Activated B cell treated with CpG ODN at 0.5 μM for 24 hours (primary cell): ENCODE data around the gene ANKRD44. TPM values are rescaled to one million over a fixed set of nuclear protein-coding genes. Genes with fewer than 3 reads are reported as not detected.

Experiments used
- ATAC-seq: fragments of 200-7000 bp; cut with Tn5 transposase; one replicate; pipeline ENCODE4 v1.10.0; 2021; ENCODE audit warnings: low read depth, mild to moderate bottlenecking, moderate library complexity
- CTCF ChIA-PET: fragments of 350-600 bp; sonication (Branson Sonifier 250); formaldehyde crosslinking; loops from one replicate; lab custom pipeline; 2021; ENCODE audit warnings: antibody characterized with exemption; lab: Charles Lee
- POLR2A ChIA-PET: fragments of 350-600 bp; sonication (Branson Sonifier 250); formaldehyde crosslinking; loops from one replicate; lab custom pipeline; 2021; ENCODE audit warnings: antibody characterized with exemption; lab: Charles Lee
- DNase-seq: peaks from one replicate; pipeline ENCODE4 v3.0.0; 2022
- H3K27ac Mint-ChIP-seq: one replicate; pipeline ENCODE4 v1.8.0; 2020; ENCODE audit warnings: mixed read lengths
- H3K27me3 Mint-ChIP-seq: one replicate; pipeline ENCODE4 v1.8.0; 2021; ENCODE audit warnings: mixed read lengths
- H3K36me3 Mint-ChIP-seq: one replicate; pipeline ENCODE4 v1.8.0; 2021; ENCODE audit warnings: low read depth, mixed read lengths
- H3K4me1 Mint-ChIP-seq: one replicate; pipeline ENCODE4 v1.8.0; 2021; ENCODE audit warnings: mixed read lengths
- H3K4me3 Mint-ChIP-seq: one replicate; pipeline ENCODE4 v1.8.0; 2020; ENCODE audit warnings: mild to moderate bottlenecking, mixed read lengths
- H3K9me3 Mint-ChIP-seq: one replicate; pipeline ENCODE4 v1.8.0; 2020; ENCODE audit warnings: mixed read lengths
- intact Hi-C: fragments of 100-400 bp; cut with micrococcal nuclease; formaldehyde crosslinking; loops from one replicate; pipeline ENCODE4 v1.15.1; 2024
- total RNA-seq: library from RNA; stranded (reverse); gene quantifications from 2 replicates; pipeline ENCODE4 v1.2.3, GENCODE V29; 2022
- TF ChIP-seq, protein P1 (sequence below): fragments of 200-600 bp; IDR thresholded peaks from one replicate; pipeline ENCODE4 v1.8.0; 2022; ENCODE audit warnings: antibody characterized with exemption, mild to moderate bottlenecking

The ANKRD44 gene
- total RNA-seq, 1 donor from 2014 or later, result 185 TPM

DNA sequence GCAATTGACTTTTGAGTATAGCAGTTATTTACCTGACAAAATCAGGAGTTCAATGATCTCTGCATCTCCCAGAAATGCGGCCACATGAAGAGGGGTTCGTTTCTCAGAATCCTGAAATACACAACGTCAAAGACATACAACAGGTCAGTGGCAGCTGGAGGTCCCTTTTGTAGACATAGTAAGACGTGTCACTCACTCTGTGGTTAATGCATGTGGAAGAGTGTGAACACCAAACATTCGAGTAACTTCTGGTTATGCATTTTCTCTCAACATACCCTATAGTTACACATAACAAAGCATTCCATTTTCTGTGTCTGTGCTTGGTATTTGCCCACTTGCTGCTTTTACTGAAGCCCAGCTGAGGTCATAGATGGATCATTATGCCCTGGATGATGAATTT is 163.6 kb downstream of the ANKRD44 start:
- CTCF ChIA-PET, result no interaction called here
- Mint-ChIP-seq H3K36me3 (peaks cover 15% of the 10 kb centered on the region), H3K4me1 (peaks cover 91% of the 10 kb centered on the region), H3K27me3 (no peaks in the 10 kb centered on the region), H3K9me3 (peaks cover 1% of the 10 kb centered on the region), H3K4me3 (no peak overlapping the region), H3K27ac (peak overlapping the region; percentile 97)
- DNase-seq, result no peak
- POLR2A ChIA-PET, result no interaction called here
- no peak for ATAC-seq
- TF ChIP-seq, protein P1, sequence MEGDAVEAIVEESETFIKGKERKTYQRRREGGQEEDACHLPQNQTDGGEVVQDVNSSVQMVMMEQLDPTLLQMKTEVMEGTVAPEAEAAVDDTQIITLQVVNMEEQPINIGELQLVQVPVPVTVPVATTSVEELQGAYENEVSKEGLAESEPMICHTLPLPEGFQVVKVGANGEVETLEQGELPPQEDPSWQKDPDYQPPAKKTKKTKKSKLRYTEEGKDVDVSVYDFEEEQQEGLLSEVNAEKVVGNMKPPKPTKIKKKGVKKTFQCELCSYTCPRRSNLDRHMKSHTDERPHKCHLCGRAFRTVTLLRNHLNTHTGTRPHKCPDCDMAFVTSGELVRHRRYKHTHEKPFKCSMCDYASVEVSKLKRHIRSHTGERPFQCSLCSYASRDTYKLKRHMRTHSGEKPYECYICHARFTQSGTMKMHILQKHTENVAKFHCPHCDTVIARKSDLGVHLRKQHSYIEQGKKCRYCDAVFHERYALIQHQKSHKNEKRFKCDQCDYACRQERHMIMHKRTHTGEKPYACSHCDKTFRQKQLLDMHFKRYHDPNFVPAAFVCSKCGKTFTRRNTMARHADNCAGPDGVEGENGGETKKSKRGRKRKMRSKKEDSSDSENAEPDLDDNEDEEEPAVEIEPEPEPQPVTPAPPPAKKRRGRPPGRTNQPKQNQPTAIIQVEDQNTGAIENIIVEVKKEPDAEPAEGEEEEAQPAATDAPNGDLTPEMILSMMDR, result no peak
- intact Hi-C loops, result loop anchor here (10.0 kb wide), 1 partner anchor 1492 kb away; the partner anchor contains the start of gene SLC39A10

DNA sequence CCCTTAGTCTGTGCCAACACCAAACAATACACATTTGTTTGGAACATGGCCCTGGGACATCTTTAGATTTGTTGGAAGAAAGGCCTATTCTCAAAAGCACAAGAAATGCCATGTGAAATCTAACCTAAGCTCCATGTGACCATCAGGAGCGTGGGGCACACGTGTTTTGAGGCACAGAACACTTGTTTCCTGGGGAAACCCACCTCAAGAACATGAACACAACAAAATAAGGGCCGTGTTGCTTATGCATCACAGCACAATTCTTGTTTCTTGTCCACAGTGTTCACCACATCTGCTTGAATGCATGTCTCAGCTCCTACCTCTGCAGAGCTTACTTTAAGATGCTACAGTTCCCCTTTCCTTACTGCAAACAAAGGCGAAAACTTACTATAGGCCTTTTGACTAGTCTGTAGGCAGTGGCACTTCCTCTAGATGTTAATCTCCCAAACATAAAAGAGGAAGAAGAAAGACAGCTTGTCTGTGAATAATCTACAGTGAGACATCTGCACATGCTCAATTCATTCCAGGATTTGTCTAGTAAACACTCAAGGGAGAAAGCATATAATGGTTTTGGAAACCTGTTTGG is 165.0 kb downstream of the ANKRD44 start:
- TF ChIP-seq, protein P1, result no peak
- CTCF ChIA-PET, result interaction anchor here (0.7 to 2.7 kb wide), 8 partner anchors 10 to 162 kb away, joined by 3 to 22 read pairs (median 3); no protein-coding TSS in a partner anchor
- Mint-ChIP-seq H3K9me3 (peaks cover 1% of the 10 kb centered on the region), H3K27me3 (no peaks in the 10 kb centered on the region), H3K36me3 (peaks cover 17% of the 10 kb centered on the region), H3K4me1 (peaks cover 91% of the 10 kb centered on the region), H3K27ac (peak overlapping the region; percentile 97), H3K4me3 (peak overlapping the region; percentile 67)
- ATAC-seq, result peak; percentile 91
- POLR2A ChIA-PET, result interaction anchor here (0.6 to 3.2 kb wide), 14 partner anchors 10 to 164 kb away, joined by 3 to 48 read pairs (median 5); partner anchors contain the start of gene ANKRD44
- no peak for DNase-seq
- intact Hi-C loops, result loop anchor here (1.0 to 10.0 kb wide), 6 partner anchors 8 to 1491 kb away; partner anchors contain the start of genes ANKRD44 and SLC39A10

- intact Hi-C loops, result loop anchor here (2.0 to 10.0 kb wide), 3 partner anchors 15 to 1489 kb away; partner anchors contain the start of genes ANKRD44 and SLC39A10
- H3K27me3 Mint-ChIP-seq, result no peaks in the 10 kb centered on the region
- peaks cover 90% of the 10 kb centered on the region for H3K4me1 Mint-ChIP-seq
- POLR2A ChIA-PET, result interaction anchor here (0.6 to 3.2 kb wide), 7 partner anchors 8 to 165 kb away, joined by 3 to 48 read pairs (median 13); partner anchors contain the start of gene ANKRD44
- H3K27ac Mint-ChIP-seq, result peak overlapping the region; percentile 97
- TF ChIP-seq, protein P1, result no peak
- peaks cover 1% of the 10 kb centered on the region for H3K9me3 Mint-ChIP-seq
- peak overlapping the region; percentile 24 for H3K4me3 Mint-ChIP-seq
- CTCF ChIA-PET, result interaction anchor here (1.2 to 2.7 kb wide), 3 partner anchors 14 to 30 kb away, joined by 3 to 22 read pairs (median 4); no protein-coding TSS in a partner anchor
- peaks cover 14% of the 10 kb centered on the region for H3K36me3 Mint-ChIP-seq
- DNase-seq (no peak), ATAC-seq (no peak)
Observed at GRCh38 chr2:197144183-197144582, 166.4 kb downstream of the ANKRD44 start.

GRCh38 chr2:197141702-197142473 is 168.7 kb downstream of the ANKRD44 start:
- TF ChIP-seq, protein P1, result no peak
- peaks cover 90% of the 10 kb centered on the region for H3K4me1 Mint-ChIP-seq
- H3K36me3 Mint-ChIP-seq, result peaks cover 10% of the 10 kb centered on the region
- H3K27me3 Mint-ChIP-seq, result no peaks in the 10 kb centered on the region
- ATAC-seq, result no peak
- peak overlapping the region; percentile 91 for H3K27ac Mint-ChIP-seq
- intact Hi-C loops, result loop anchor here (1.0 to 10.0 kb wide), 2 partner anchors 10 to 1487 kb away; partner anchors contain the start of gene SLC39A10
- ChIA-PET CTCF (interaction anchor here (0.7 to 2.9 kb wide), 7 partner anchors 9 to 50 kb away, joined by 3 to 20 read pairs (median 6); no protein-coding TSS in a partner anchor), POLR2A (interaction anchor here (0.6 to 3.5 kb wide), 10 partner anchors 10 to 169 kb away, joined by 3 to 25 read pairs (median 5); partner anchors contain the start of gene ANKRD44)
- peaks cover 1% of the 10 kb centered on the region for H3K9me3 Mint-ChIP-seq
- DNase-seq, result no peak
- peak overlapping the region; percentile 71 for H3K4me3 Mint-ChIP-seq
